GM18499 (cell line): ENCODE measurements around the gene NADSYN1.

Experiments used
- ATAC-seq: cut with Tn5 transposase; IDR thresholded peaks from one replicate; pipeline ENCODE4 v1.9.1; 2021; ENCODE audit warnings: moderate number of reproducible peaks; ENCODE audit not compliant: insufficient read depth, unreplicated experiment

NADSYN1 gene

GRCh38 chr11:71489311-71490043, 36.5 kb downstream of the NADSYN1 start:
- ATAC-seq = no peak

GRCh38 chr11:71490044-71490730, 37.2 kb downstream of the NADSYN1 start:
- no peak for ATAC-seq

DNA sequence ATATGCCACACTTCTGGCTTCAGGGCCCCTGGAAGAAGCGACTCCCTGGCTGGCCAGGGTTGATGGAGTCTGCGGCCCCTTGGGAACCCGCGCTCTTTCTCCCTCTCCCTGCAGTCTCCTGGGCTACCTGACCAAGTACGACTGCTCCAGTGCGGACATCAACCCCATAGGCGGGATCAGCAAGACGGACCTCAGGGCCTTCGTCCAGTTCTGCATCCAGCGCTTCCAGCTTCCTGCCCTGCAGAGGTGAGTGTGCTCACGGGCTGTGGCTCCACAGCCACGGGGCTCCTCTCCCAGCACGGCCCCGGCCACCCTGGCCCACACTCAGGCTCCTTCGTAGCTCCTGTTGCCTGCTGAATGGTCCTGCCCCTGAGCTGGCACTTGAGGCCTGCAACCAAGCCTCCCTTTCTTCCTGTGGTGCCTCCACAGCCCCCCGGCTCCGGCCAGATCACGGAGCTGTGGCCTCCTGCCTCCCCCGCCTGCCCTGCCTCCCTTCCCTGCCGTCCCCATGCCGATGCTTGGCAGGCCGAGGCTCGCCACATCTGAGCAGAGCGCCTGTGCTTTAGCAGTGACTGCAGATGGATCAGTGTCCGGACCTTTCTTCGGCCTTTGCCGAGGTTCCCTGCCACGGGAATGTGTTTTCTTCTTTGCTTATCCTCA, 37.9 kb downstream of the NADSYN1 start:
- ATAC-seq = no peak

GRCh38 chr11:71491531-71491930, 38.5 kb downstream of the NADSYN1 start:
- ATAC-seq = no peak

GRCh38 chr11:71491940-71492339, 38.9 kb downstream of the NADSYN1 start:
- no peak for ATAC-seq

GRCh38 chr11:71495286-71496230, 42.6 kb downstream of the NADSYN1 start:
- no peak for ATAC-seq

- no peak for ATAC-seq
These were observed 43.4 kb downstream of the NADSYN1 start for GRCh38 chr11:71496421-71496820.

GRCh38 chr11:71498091-71498490, 45.1 kb downstream of the NADSYN1 start:
- ATAC-seq = no peak

GRCh38 chr11:71499125-71499524, 46.1 kb downstream of the NADSYN1 start:
- no peak for ATAC-seq

DNA sequence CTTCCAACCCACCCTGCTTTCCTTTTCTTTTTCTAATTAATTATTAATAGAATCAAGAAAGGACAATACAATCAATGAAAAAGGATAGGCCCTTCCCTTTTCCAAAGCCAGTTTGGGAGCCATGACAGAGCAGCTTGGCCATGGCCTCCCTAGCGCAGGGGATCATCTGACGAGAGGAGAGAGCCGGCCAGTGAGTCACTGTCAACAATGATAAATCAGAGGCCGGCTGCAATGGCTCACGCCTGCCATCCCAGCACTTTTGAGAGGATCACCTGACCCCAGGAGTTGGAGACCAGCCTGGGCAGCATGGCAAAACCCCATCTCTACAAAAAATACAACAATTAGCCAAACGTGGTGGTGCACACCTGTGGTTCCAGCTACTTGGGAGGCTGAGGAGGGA, 46.5 kb downstream of the NADSYN1 start:
- ATAC-seq = no peak

- no peak for ATAC-seq
These were observed 47.6 kb downstream of the NADSYN1 start for GRCh38 chr11:71500601-71501021.

DNA sequence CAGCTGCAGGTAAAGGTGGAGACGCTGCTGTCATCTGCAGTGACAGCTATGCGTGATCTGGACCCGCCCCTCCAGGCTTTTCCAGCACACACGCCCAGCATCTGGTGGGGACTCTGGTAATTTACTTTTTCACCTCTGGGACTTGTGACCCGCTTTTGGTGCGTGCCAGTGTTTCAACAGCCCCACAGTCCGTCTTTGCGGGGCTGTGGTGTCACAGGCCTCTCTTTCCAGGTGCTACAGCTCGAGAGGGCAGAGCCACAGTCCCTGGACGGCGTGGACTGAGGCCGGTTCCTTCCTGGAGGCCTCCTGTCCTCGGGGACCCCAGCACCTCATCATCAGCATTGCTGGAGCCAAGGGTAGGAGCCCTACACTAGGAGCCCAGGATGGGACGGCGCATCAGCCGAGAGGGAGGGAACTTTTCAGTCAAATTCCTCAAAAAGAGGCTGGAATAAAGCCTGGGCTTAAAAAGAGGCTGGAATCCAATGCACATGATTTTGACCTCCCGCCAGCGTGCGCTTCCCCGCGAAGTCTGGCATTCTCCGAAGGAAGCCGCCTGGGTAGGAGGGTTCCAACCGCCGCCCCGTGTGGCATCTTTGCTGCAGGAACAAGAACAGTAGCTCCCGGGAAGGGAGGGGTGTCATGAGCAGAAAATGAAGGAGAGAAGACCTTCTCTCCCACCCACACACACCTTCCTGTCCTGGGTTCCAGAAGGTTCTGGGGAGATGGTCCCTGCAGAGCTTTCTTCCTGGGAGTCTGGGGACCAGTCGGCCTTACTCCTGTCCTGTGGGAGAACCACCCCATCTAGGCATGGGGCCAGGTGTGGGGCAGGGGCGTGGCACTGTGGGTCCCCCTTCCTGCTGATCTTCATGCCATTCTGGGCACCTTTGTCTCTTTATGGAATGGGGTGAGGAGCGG, 48.3 kb downstream of the NADSYN1 start:
- ATAC-seq = no peak

DNA sequence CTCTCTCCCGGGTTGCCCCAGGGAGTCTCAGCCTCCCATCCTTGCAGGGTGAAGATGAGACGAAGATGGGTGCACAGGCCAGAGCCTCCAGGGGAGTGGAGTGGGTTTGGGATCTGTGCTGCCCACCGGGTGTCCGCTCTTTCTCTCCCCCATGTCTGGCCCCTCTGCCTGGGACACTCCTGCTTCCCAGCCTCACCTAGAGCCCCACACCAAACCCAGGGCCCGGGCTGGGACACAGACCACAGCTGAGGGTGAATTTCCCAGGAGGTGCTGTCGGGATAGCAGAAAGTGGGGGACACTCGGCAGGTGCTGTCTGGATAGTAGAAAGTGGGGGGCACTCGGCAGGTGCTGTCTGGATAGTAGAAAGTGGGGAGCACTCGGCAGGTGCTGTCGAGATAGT, 49.0 kb downstream of the NADSYN1 start:
- ATAC-seq = no peak

DNA sequence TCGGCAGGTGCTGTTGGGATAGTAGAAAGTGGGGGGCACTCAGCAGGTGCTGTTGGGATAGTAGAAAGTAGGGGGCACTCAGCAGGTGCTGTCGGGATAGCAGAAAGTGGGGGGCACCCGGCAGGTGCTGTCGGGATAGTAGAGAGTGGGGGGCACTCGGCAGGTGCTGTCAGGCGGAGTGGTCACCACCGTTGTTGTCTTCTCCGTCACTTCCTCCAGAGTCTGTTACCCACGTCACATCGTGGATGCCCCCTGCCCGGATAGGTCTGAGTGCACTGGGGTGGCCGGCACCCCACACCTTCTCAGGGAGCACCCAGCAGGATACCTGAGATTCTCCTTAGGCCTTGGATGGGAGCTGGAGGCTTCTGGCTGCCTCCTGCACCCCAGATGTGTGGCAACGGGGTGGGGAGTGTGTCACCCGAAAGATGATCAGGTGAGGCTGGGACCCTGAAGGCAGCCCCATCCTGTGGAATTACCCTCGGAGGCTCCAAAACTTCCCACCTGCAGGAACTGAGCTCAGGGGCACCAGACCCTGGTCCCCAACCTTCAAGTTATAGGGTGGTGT, 50.0 kb downstream of the NADSYN1 start:
- no peak for ATAC-seq

GRCh38 chr11:71504531-71504930, 51.5 kb downstream of the NADSYN1 start:
- ATAC-seq = no peak

- no peak for ATAC-seq
These were observed 52.0 kb downstream of the NADSYN1 start for GRCh38 chr11:71505001-71505400.

DNA sequence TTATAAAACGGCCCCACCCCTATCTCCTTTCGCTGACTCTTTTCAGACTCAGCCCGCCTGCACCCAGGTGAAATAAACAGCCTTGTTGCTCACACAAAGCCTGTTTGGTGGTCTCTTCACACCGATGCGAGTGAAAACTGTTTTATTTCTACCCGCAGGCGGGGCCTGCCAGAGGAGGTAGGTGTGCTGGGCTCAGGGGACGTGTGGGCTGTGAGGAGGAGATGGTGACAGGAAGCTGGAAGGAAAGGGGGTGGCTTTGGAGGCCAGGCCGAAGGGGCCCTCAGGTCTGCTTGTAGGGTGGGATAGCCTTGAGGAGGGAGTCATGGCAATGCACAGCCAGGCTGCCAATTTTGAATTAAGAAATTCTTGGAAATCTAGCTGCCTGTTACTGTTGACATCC, 52.8 kb downstream of the NADSYN1 start:
- ATAC-seq = no peak

GRCh38 chr11:71507102-71507501, 54.1 kb downstream of the NADSYN1 start:
- no peak for ATAC-seq
